H1 (cell line): ENCODE measurements around the gene AGAP3. TPM values are rescaled to one million over a fixed set of nuclear protein-coding genes. Genes with fewer than 3 reads are reported as not detected.

Experiments
- CHD2 ChIP-seq: IDR thresholded peaks from 2 replicates; pipeline ENCODE4 v1.6.1; 2012; ENCODE audit warnings: low read length, improper control_type of control experiment
- CHD7 ChIP-seq: fragments of 300-600 bp; sonication (generic); IDR thresholded peaks from 2 replicates; pipeline ENCODE4 v1.7.1; 2012; ENCODE audit warnings: low read length, moderate library complexity, mild to moderate bottlenecking, inconsistent platforms; ENCODE audit not compliant: insufficient replicate concordance
- CTCF ChIP-seq, 3 experiments: IDR thresholded peaks; 1 replicate in 2 of 3; 2 replicates in 1 of 3; pipeline versions ENCODE4 v1.5.1 to v1.6.1; 2011; ENCODE audit warnings: low read length in 3 of 3, mild to moderate bottlenecking in 3 of 3, inconsistent platforms in 2 of 3, low read depth in 1 of 3, moderate library complexity in 1 of 3; ENCODE audit not compliant: insufficient read depth in 1 of 3; ENCODE audit errors: control extremely low read depth in 1 of 3
- EGR1 ChIP-seq: IDR thresholded peaks from 2 replicates; pipeline ENCODE4 v1.6.1; 2011; ENCODE audit warnings: low read depth, low read length, borderline replicate concordance
- GABPA ChIP-seq: IDR thresholded peaks from 2 replicates; pipeline ENCODE4 v1.6.1; 2011; ENCODE audit warnings: mild to moderate bottlenecking, low read length, moderate library complexity, borderline replicate concordance; ENCODE audit not compliant: insufficient read depth
- HDAC2 ChIP-seq, 2 experiments: fragments of 300-600 bp in 1 of 2; sonication (generic) in 1 of 2; IDR thresholded peaks; 2 replicates each; pipeline ENCODE4 v1.6.1; 2011 to 2012; ENCODE audit warnings: low read depth in 2 of 2, low read length in 2 of 2, mild to moderate bottlenecking in 2 of 2, moderate library complexity in 2 of 2, borderline replicate concordance in 1 of 2, inconsistent platforms in 1 of 2
- YY1 ChIP-seq: IDR thresholded peaks from 2 replicates; pipeline ENCODE4 v1.6.1; 2011; ENCODE audit warnings: low read depth, mild to moderate bottlenecking, low read length
- polyA plus RNA-seq, 7 experiments: library from polyadenylated mRNA; depleted of rRNA in 3 of 7; stranded (reverse) in 5 of 7; unstranded in 2 of 7; fragments of >200 nt in 5 of 7; fragments of 200-250 nt in 2 of 7; gene quantifications; 1 replicate in 5 of 7; 2 replicates in 1 of 7; 4 replicates in 1 of 7; pipeline versions ENCODE4 v1.2.1 to v1.2.3, GENCODE V29; 2011 to 2013; ENCODE audit warnings: missing spikeins in 2 of 7, mixed read lengths in 2 of 7
- total RNA-seq: library from RNA; stranded (reverse); fragmentation: NEBNext Ultra II Directional; extraction: Animal tissue kit (Norgen Biotek cat#: 25700); gene quantifications from 2 replicates; pipeline ENCODE4 v1.2.1, GENCODE V29; 2021

Gene AGAP3
- total and polyA plus RNA-seq, 2 of the 8 experiments (the other 6 are each of a cell fraction or from before 2014, with no cell fraction given) = 66.4 to 120 TPM

- TF ChIP-seq CHD7 (no peak), EGR1 (peak; percentile 25; the same call in 1 of the 2 replicates), CTCF (IDR thresholded peaks at IDR 0.05; ENCODE audit: control extremely low read depth in 1 of 3, insufficient read depth in 1 of 3, low read depth in 1 of 3, low read length in 3 of 3) (peak in 2 of 3 experiments; percentile 95 to 96; a peak in 3 of 4 replicates), CHD2 (no peak), YY1 (0 out of 2 replicates have a peak, but pooled peaks have one; percentile 7), GABPA (peak; percentile 77; the same call in 1 of the 2 replicates), HDAC2 (IDR thresholded peaks at IDR 0.05; ENCODE audit: borderline replicate concordance in 1 of 2, low read depth in 2 of 2, low read length in 2 of 2) (no peak)
Measured at GRCh38 chr7:151110941-151111645, 24.8 kb downstream of the AGAP3 start (continued).
